Activated CD8-positive, alpha-beta memory T cell treated with anti-CD3 and anti-CD28 coated beads, Interleukin-2, amount 50 U/mL, for 1 hour (primary cell): ENCODE measurements around the gene NXNL1.
"Not testable (repeated sequence)": the region's sequence is repeated elsewhere in the genome, so short reads cannot be mapped to it uniquely, and the experiment has no call there.

Experiments
- DNase-seq: peaks from one replicate; pipeline ENCODE4 v3.0.0-alpha.2; 2020; ENCODE audit errors: extremely low read depth

NXNL1 gene

GRCh38 chr19:17460372-17461230 is at the start of gene NXNL1:
Gene NXNL1, minus strand, starts transcription at chr19:17460926. Its CDS starts 57 bp downstream, at chr19:17460869.
- no peak for DNase-seq

GRCh38 chr19:17508558-17508933 is 47.8 kb upstream of the NXNL1 start:
- DNase-seq, result not testable (repeated sequence)

- no peak for DNase-seq
These were observed 46.0 kb upstream of the NXNL1 start for GRCh38 chr19:17506745-17507144.

- no peak for DNase-seq
These were observed 44.5 kb upstream of the NXNL1 start for GRCh38 chr19:17505223-17505622.

GRCh38 chr19:17504456-17504855 is 43.7 kb upstream of the NXNL1 start:
- no peak for DNase-seq

GRCh38 chr19:17504030-17504429 is 43.3 kb upstream of the NXNL1 start:
- no peak for DNase-seq

- DNase-seq, result no peak
These were observed 42.5 kb upstream of the NXNL1 start for GRCh38 chr19:17503240-17503639.

- DNase-seq, result no peak
These were observed 39.9 kb upstream of the NXNL1 start for GRCh38 chr19:17500447-17501198.

- no peak for DNase-seq
These were observed 39.1 kb upstream of the NXNL1 start for GRCh38 chr19:17499648-17500446.

GRCh38 chr19:17499025-17499424 is 38.3 kb upstream of the NXNL1 start:
- not testable (repeated sequence) for DNase-seq

- DNase-seq, result no peak
These were observed 36.5 kb upstream of the NXNL1 start for GRCh38 chr19:17497149-17497798.

- peak; percentile 45 for DNase-seq
These were observed 35.7 kb upstream of the NXNL1 start for GRCh38 chr19:17496337-17496997.

GRCh38 chr19:17495639-17496296 is 35.0 kb upstream of the NXNL1 start:
- DNase-seq, result no peak

GRCh38 chr19:17491287-17491686 is 30.6 kb upstream of the NXNL1 start:
- no peak for DNase-seq

- no peak for DNase-seq
These were observed 29.7 kb upstream of the NXNL1 start for GRCh38 chr19:17490411-17490810.

- no peak for DNase-seq
These were observed 28.8 kb upstream of the NXNL1 start for GRCh38 chr19:17489392-17490030.

GRCh38 chr19:17488593-17489391 is 28.1 kb upstream of the NXNL1 start:
- DNase-seq, result peak; percentile 51

GRCh38 chr19:17487284-17488121 is 26.8 kb upstream of the NXNL1 start:
- DNase-seq, result no peak
